T-helper 17 cell (primary cell): ENCODE measurements around the gene NYNRIN. TPM values are rescaled to one million over a fixed set of nuclear protein-coding genes. Genes with fewer than 3 reads are reported as not detected.

Source experiments
- ATAC-seq: fragments of 150-1000 bp; cut with Tn5 transposase; 2 replicates; pipeline ENCODE4 v1.10.0; 2021; ENCODE audit warnings: mild to moderate bottlenecking, moderate library complexity
- DNase-seq, 3 donors: peaks; one replicate each; pipeline versions ENCODE4 v3.0.0 to v3.0.0-alpha.2; 2020 to 2021
- H3K9me3 ChIP-seq: one replicate; pipeline ENCODE4 v1.7.0; 2013; ENCODE audit warnings: low read length, mild to moderate bottlenecking; ENCODE audit not compliant: control insufficient read depth, poor library complexity, severe bottlenecking
- H3K27ac Mint-ChIP-seq: one replicate; pipeline ENCODE4 v1.8.0; 2022; ENCODE audit warnings: mild to moderate bottlenecking, moderate library complexity, mixed read lengths
- H3K27me3 Mint-ChIP-seq: one replicate; pipeline ENCODE4 v1.8.0; 2022; ENCODE audit warnings: mixed read lengths
- H3K36me3 Mint-ChIP-seq: one replicate; pipeline ENCODE4 v1.8.0; 2022; ENCODE audit warnings: low read depth, mixed read lengths
- H3K4me1 Mint-ChIP-seq: one replicate; pipeline ENCODE4 v1.8.0; 2022; ENCODE audit warnings: mild to moderate bottlenecking, mixed read lengths
- H3K4me3 Mint-ChIP-seq: one replicate; pipeline ENCODE4 v1.8.0; 2022; ENCODE audit warnings: mild to moderate bottlenecking, moderate library complexity, mixed read lengths
- total RNA-seq, 4 donors: library from RNA in 2 of 4; stranded (reverse) in 2 of 4; gene quantifications; one replicate each; pipeline ENCODE4 v1.2.3 and lab custom pipeline; 2022 to 2026

NYNRIN gene
- total RNA-seq, 2 donors from 2014 or later = 0.22 TPM; not detected in 1

GRCh38 chr14:24459331-24459730 lies 60.5 kb downstream of the NYNRIN start:
- peaks cover under 1% of the 10 kb centered on the region for H3K4me1 Mint-ChIP-seq
- no peak overlapping the region for H3K27ac Mint-ChIP-seq
- no peaks in the 10 kb centered on the region for H3K9me3 ChIP-seq
- ATAC-seq = no peak
- H3K27me3 Mint-ChIP-seq = peaks cover 4% of the 10 kb centered on the region
- no peak for DNase-seq
- H3K36me3 Mint-ChIP-seq = no peaks in the 10 kb centered on the region
- no peak overlapping the region for H3K4me3 Mint-ChIP-seq

GRCh38 chr14:24461336-24461735 lies 62.5 kb downstream of the NYNRIN start:
- ATAC-seq (no peak), DNase-seq (no peak)
- peaks cover 5% of the 10 kb centered on the region for H3K4me1 Mint-ChIP-seq
- H3K9me3 ChIP-seq = no peaks in the 10 kb centered on the region
- no peak overlapping the region for H3K27ac Mint-ChIP-seq
- no peaks in the 10 kb centered on the region for H3K36me3 Mint-ChIP-seq
- peaks cover 4% of the 10 kb centered on the region for H3K27me3 Mint-ChIP-seq
- no peak overlapping the region for H3K4me3 Mint-ChIP-seq

- Mint-ChIP-seq H3K27ac (no peak overlapping the region), H3K27me3 (peaks cover 8% of the 10 kb centered on the region), H3K36me3 (peaks cover 2% of the 10 kb centered on the region), H3K4me3 (no peak overlapping the region), H3K4me1 (peaks cover 5% of the 10 kb centered on the region)
- no peak for ATAC-seq
- no peak for DNase-seq
- no peaks in the 10 kb centered on the region for H3K9me3 ChIP-seq
These were observed 64.4 kb downstream of the NYNRIN start for GRCh38 chr14:24463017-24463883.

GRCh38 chr14:24463884-24464785 lies 65.3 kb downstream of the NYNRIN start:
- DNase-seq = no peak
- H3K9me3 ChIP-seq = no peaks in the 10 kb centered on the region
- Mint-ChIP-seq H3K27ac (no peak overlapping the region), H3K27me3 (peaks cover 8% of the 10 kb centered on the region), H3K36me3 (peaks cover 2% of the 10 kb centered on the region), H3K4me1 (peaks cover 5% of the 10 kb centered on the region), H3K4me3 (no peak overlapping the region)
- ATAC-seq = no peak

GRCh38 chr14:24465368-24465767 lies 66.6 kb downstream of the NYNRIN start:
- ATAC-seq (no peak), DNase-seq (no peak)
- peaks cover 2% of the 10 kb centered on the region for H3K36me3 Mint-ChIP-seq
- H3K9me3 ChIP-seq = no peaks in the 10 kb centered on the region
- H3K27ac Mint-ChIP-seq = no peak overlapping the region
- peaks cover 4% of the 10 kb centered on the region for H3K27me3 Mint-ChIP-seq
- H3K4me3 Mint-ChIP-seq = no peak overlapping the region
- H3K4me1 Mint-ChIP-seq = peaks cover 5% of the 10 kb centered on the region

- H3K27ac Mint-ChIP-seq = no peak overlapping the region
- H3K4me3 Mint-ChIP-seq = no peak overlapping the region
- ATAC-seq (no peak), DNase-seq (no peak)
- H3K4me1 Mint-ChIP-seq = peaks cover 5% of the 10 kb centered on the region
- H3K9me3 ChIP-seq = no peaks in the 10 kb centered on the region
- peaks cover 7% of the 10 kb centered on the region for H3K27me3 Mint-ChIP-seq
- H3K36me3 Mint-ChIP-seq = peaks cover 2% of the 10 kb centered on the region
These were observed 67.0 kb downstream of the NYNRIN start for GRCh38 chr14:24465805-24466204.

Other genes starting within 250 kb of the NYNRIN start
- gene IRF9, start 237.7 kb upstream of the NYNRIN start, total RNA-seq = 100 to 1,000 TPM; 172 to 230 TPM
- gene REC8, start 226.9 kb upstream of the NYNRIN start, total RNA-seq = 10 to 100 TPM; 66.3 to 94.8 TPM
- 10 to 100 TPM; 46.6 to 47.3 TPM for gene IPO4, start 210.2 kb upstream of the NYNRIN start, total RNA-seq
- 10 to 100 TPM; 22.3 to 22.6 TPM for gene TM9SF1, start 203.6 kb upstream of the NYNRIN start, total RNA-seq
- gene TSSK4, start 193.3 kb upstream of the NYNRIN start, total RNA-seq = under 1 TPM; 0.27 to 0.55 TPM
- 10 to 100 TPM; 69.9 to 77.2 TPM for gene CHMP4A, start 185.5 kb upstream of the NYNRIN start, total RNA-seq
- gene MDP1, start 182.9 kb upstream of the NYNRIN start, total RNA-seq = 1 to 10 TPM; 4.0 to 5.9 TPM
- gene NEDD8, start 166.6 kb upstream of the NYNRIN start, total RNA-seq = 10 to 100 TPM; 90.0 to 99.5 TPM
- gene GMPR2, start 166.1 kb upstream of the NYNRIN start, total RNA-seq = 10 to 100 TPM; 37.0 to 44.0 TPM
- gene TINF2, start 156.4 kb upstream of the NYNRIN start, total RNA-seq = 100 to 1,000 TPM; 106 to 107 TPM
- 1 to 10 TPM; 3.4 to 4.3 TPM for gene TGM1, start 135.8 kb upstream of the NYNRIN start, total RNA-seq
- gene RABGGTA, start 127.4 kb upstream of the NYNRIN start, total RNA-seq = 10 to 100 TPM; 54.4 to 72.1 TPM
- 10 to 100 TPM; 24.0 to 27.0 TPM for gene DHRS1, start 99.2 kb upstream of the NYNRIN start, total RNA-seq
- 10 to 100 TPM; 25.7 to 27.7 TPM for gene NOP9, start 99.2 kb upstream of the NYNRIN start, total RNA-seq
- gene CIDEB, start 91.0 kb upstream of the NYNRIN start, total RNA-seq = 10 to 100 TPM; 14.5 to 16.8 TPM
- gene LTB4R2, start 88.9 kb upstream of the NYNRIN start, total RNA-seq = 10 to 100 TPM; 17.3 to 23.3 TPM
- gene LTB4R, start 87.5 kb upstream of the NYNRIN start, total RNA-seq = 10 to 100 TPM; 21.5 to 23.1 TPM
- 1 to 10 TPM; 5.4 to 7.9 TPM for gene ADCY4, start 63.9 kb upstream of the NYNRIN start, total RNA-seq
- 10 to 100 TPM; 22.7 to 26.1 TPM for gene RIPK3, start 59.0 kb upstream of the NYNRIN start, total RNA-seq
- gene NFATC4, start 30.8 kb upstream of the NYNRIN start, total RNA-seq = not detected
- 1 to 10 TPM; 4.2 to 6.0 TPM for gene CBLN3, start 30.7 kb downstream of the NYNRIN start, total RNA-seq
- gene KHNYN, start 31.0 kb downstream of the NYNRIN start, total RNA-seq = 100 to 1,000 TPM; 118 to 128 TPM
- 10 to 100 TPM; 64.3 to 82.6 TPM for gene SDR39U1, start 43.8 kb downstream of the NYNRIN start, total RNA-seq
- gene CMA1, start 109.3 kb downstream of the NYNRIN start, total RNA-seq = not detected
- gene CTSG, start 177.2 kb downstream of the NYNRIN start, total RNA-seq = not detected
- gene GZMH, start 210.7 kb downstream of the NYNRIN start, total RNA-seq = 1 to 10 TPM in 1 of 2 donors, not detected in 1; 2.0 TPM
- gene GZMB, start 235.2 kb downstream of the NYNRIN start, total RNA-seq = under 1 TPM in 1 of 2 donors, not detected in 1; 0.82 TPM